ENCODE measurements around the gene SSRP1. TPM values are rescaled to one million over a fixed set of nuclear protein-coding genes. Genes with fewer than 3 reads are reported as not detected.

Gene SSRP1
- total and polyA plus RNA-seq, 2 of the 13 experiments (the other 11 are each of a cell fraction or from before 2014, with no cell fraction given): 93.6 to 129 TPM

GRCh38 chr11:57311109-57311936 is 24.4 kb downstream of the SSRP1 start (continued):
- TF ChIP-seq KLF12 (CRISPR knock-in tag; IDR thresholded peaks at IDR 0.05; ENCODE audit: borderline replicate concordance): no peak
- no peak for TF ChIP-seq CBFB (CRISPR knock-in tag; IDR thresholded peaks at IDR 0.05)
- TF ChIP-seq ZNF614 (CRISPR knock-in tag; IDR thresholded peaks at IDR 0.05; ENCODE audit: borderline replicate concordance): no peak
- no peak for TF ChIP-seq ZNF605 (CRISPR knock-in tag; IDR thresholded peaks at IDR 0.05)
- TF ChIP-seq MED1 (CRISPR knock-in tag; IDR thresholded peaks at IDR 0.05): no peak
- no peak for TF ChIP-seq ZSCAN31 (CRISPR knock-in tag; IDR thresholded peaks at IDR 0.05; ENCODE audit: low read depth)
- no peak for TF ChIP-seq SRF (IDR thresholded peaks at IDR 0.05; ENCODE audit: low read depth, low read length)
- TF ChIP-seq ZBTB25 (CRISPR knock-in tag; IDR thresholded peaks at IDR 0.05): 0 out of 2 replicates have a peak, but pooled peaks have one; percentile 7
- TF ChIP-seq SP2 (CRISPR knock-in tag; IDR thresholded peaks at IDR 0.05): no peak
- TF ChIP-seq E2F5 (CRISPR knock-in tag; conservative IDR thresholded peaks at IDR 0.05): no peak
- TF ChIP-seq LRRFIP1 (CRISPR knock-in tag; conservative IDR thresholded peaks at IDR 0.05): no peak
- TF ChIP-seq ATF7-NPFF (CRISPR knock-in tag; IDR thresholded peaks at IDR 0.05; ENCODE audit: low read depth): no peak
- TF ChIP-seq NPAS2 (CRISPR knock-in tag; IDR thresholded peaks at IDR 0.05; ENCODE audit: borderline replicate concordance): no peak
- 0 out of 2 replicates have a peak, but pooled peaks have one; percentile 56 for TF ChIP-seq ATF3 (CRISPR knock-in tag; IDR thresholded peaks at IDR 0.05)
- TF ChIP-seq TFAP4 (IDR thresholded peaks at IDR 0.05; ENCODE audit: borderline replicate concordance, low read depth): 0 out of 2 replicates have a peak, but pooled peaks have one; percentile 41
- TF ChIP-seq ZFP90 (CRISPR knock-in tag; IDR thresholded peaks at IDR 0.05; ENCODE audit: borderline replicate concordance): no peak
- TF ChIP-seq ZKSCAN1 (IDR thresholded peaks at IDR 0.05; ENCODE audit: low read length): no peak
- TF ChIP-seq TCF7L2 (IDR thresholded peaks at IDR 0.05; ENCODE audit: low read depth, low read length): no peak
- TF ChIP-seq ZNF644 (CRISPR knock-in tag; IDR thresholded peaks at IDR 0.05; ENCODE audit: low read depth): no peak
- TF ChIP-seq EED (CRISPR knock-in tag; IDR thresholded peaks at IDR 0.05): no peak
- no peak for TF ChIP-seq HDAC1 (CRISPR knock-in tag; IDR thresholded peaks at IDR 0.05)
- TF ChIP-seq GRHL1 (CRISPR knock-in tag; conservative IDR thresholded peaks at IDR 0.05): no peak
- TF ChIP-seq ZNF747 (CRISPR knock-in tag; IDR thresholded peaks at IDR 0.05; ENCODE audit: borderline replicate concordance): no peak

All from HepG2 (cell line).